Osteoblast (primary cell): Measurements from ENCODE around the gene MPPED1. TPM values are rescaled to one million over a fixed set of nuclear protein-coding genes. Genes with fewer than 3 reads are reported as not detected.

Source experiments
- DNase-seq: peaks from one replicate; pipeline ENCODE4 v3.0.0; 2011; ENCODE audit warnings: low spot score, mixed read lengths; ENCODE audit not compliant: insufficient read length; ENCODE audit errors: missing footprints
- H2AFZ ChIP-seq: 2 replicates; pipeline ENCODE4 v1.6.0; 2011; ENCODE audit warnings: mild to moderate bottlenecking, low read length
- H3K27ac ChIP-seq: 2 replicates; pipeline ENCODE4 v1.5.1; 2011; ENCODE audit warnings: mild to moderate bottlenecking, low read depth, low read length, moderate library complexity
- H3K27me3 ChIP-seq: 2 replicates; pipeline ENCODE4 v1.6.0; 2012; ENCODE audit warnings: mild to moderate bottlenecking, control low read depth, inconsistent platforms, low read length, moderate library complexity; ENCODE audit not compliant: insufficient read depth
- H3K36me3 ChIP-seq: 2 replicates; pipeline ENCODE4 v1.5.1; 2011; ENCODE audit warnings: mild to moderate bottlenecking, low read length, control low read depth, moderate library complexity; ENCODE audit not compliant: insufficient read depth
- H3K4me1 ChIP-seq: 2 replicates; pipeline ENCODE4 v1.5.1; 2011; ENCODE audit warnings: mild to moderate bottlenecking, low read length, control low read depth, moderate library complexity; ENCODE audit not compliant: insufficient read depth
- H3K4me2 ChIP-seq: 2 replicates; pipeline ENCODE4 v1.6.0; 2011; ENCODE audit warnings: mild to moderate bottlenecking, low read length; ENCODE audit not compliant: insufficient read depth
- H3K4me3 ChIP-seq: fragments of 200-600 bp; sonication (generic); 3 replicates; pipeline ENCODE4 v1.5.1; 2012; ENCODE audit warnings: mild to moderate bottlenecking, low read length, inconsistent platforms; ENCODE audit not compliant: insufficient read depth
- H3K79me2 ChIP-seq: 2 replicates; pipeline ENCODE4 v1.6.0; 2012; ENCODE audit warnings: mild to moderate bottlenecking, low read length, control low read depth, inconsistent platforms; ENCODE audit not compliant: insufficient read depth
- H3K9me3 ChIP-seq: 2 replicates; pipeline ENCODE4 v1.5.1; 2011; ENCODE audit warnings: low read depth, low read length, control low read depth
- H4K20me1 ChIP-seq: 2 replicates; pipeline ENCODE4 v1.6.0; 2012; ENCODE audit warnings: mild to moderate bottlenecking, low read length, control low read depth; ENCODE audit not compliant: insufficient read depth
- CTCF ChIP-seq: IDR thresholded peaks from 2 replicates; pipeline ENCODE4 v1.5.1; 2011; ENCODE audit warnings: mild to moderate bottlenecking, low read depth, low read length, moderate library complexity; ENCODE audit errors: extremely low read depth
- total RNA-seq: library from RNA; depleted of rRNA; stranded (reverse); fragments of >200 nt; gene quantifications from 2 replicates; pipeline ENCODE4 v1.2.3, GENCODE V29; 2012

The MPPED1 gene
- total RNA-seq, 1 donor, result not detected

- H4K20me1 ChIP-seq, result no peaks in the 10 kb centered on the region
- H3K4me1 ChIP-seq, result no peaks in the 10 kb centered on the region
- TF ChIP-seq CTCF, result no peak
- no peak overlapping the region for H3K27ac ChIP-seq
- peaks cover 3% of the 10 kb centered on the region for H3K9me3 ChIP-seq
- H3K27me3 ChIP-seq, result no peaks in the 10 kb centered on the region
- DNase-seq, result peak; percentile 51
- H2AFZ ChIP-seq, result no peak overlapping the region
- H3K4me2 ChIP-seq, result no peak overlapping the region
- H3K79me2 ChIP-seq, result no peaks in the 10 kb centered on the region
- no peak overlapping the region for H3K4me3 ChIP-seq
- no peaks in the 10 kb centered on the region for H3K36me3 ChIP-seq
Observed at GRCh38 chr22:43506487-43506886, 94.7 kb downstream of the MPPED1 start.

- Histone ChIP-seq H3K4me1 (no peaks in the 10 kb centered on the region), H2AFZ (no peak overlapping the region)
Observed at GRCh38 chr22:43507235-43507634, 95.4 kb downstream of the MPPED1 start.

GRCh38 chr22:43508489-43508888 is 96.7 kb downstream of the MPPED1 start:
- no peak overlapping the region for H3K4me3 ChIP-seq
- H4K20me1 ChIP-seq, result no peaks in the 10 kb centered on the region
- TF ChIP-seq CTCF, result no peak
- H3K9me3 ChIP-seq, result peaks cover 3% of the 10 kb centered on the region
- H3K27me3 ChIP-seq, result no peaks in the 10 kb centered on the region
- H3K4me2 ChIP-seq, result no peak overlapping the region
- no peaks in the 10 kb centered on the region for H3K79me2 ChIP-seq
- no peaks in the 10 kb centered on the region for H3K36me3 ChIP-seq
- no peak for DNase-seq
- H3K4me1 ChIP-seq, result no peaks in the 10 kb centered on the region
- no peak overlapping the region for H2AFZ ChIP-seq
- no peak overlapping the region for H3K27ac ChIP-seq

More at GRCh38 chr22:43507235-43507634, 95.4 kb downstream of the MPPED1 start:
- H3K36me3 ChIP-seq, result no peaks in the 10 kb centered on the region
- no peak overlapping the region for H3K4me3 ChIP-seq
- no peaks in the 10 kb centered on the region for H3K79me2 ChIP-seq
- no peak overlapping the region for H3K27ac ChIP-seq
- no peak overlapping the region for H3K4me2 ChIP-seq
- no peak for DNase-seq
- H3K9me3 ChIP-seq, result peaks cover 3% of the 10 kb centered on the region
- no peaks in the 10 kb centered on the region for H4K20me1 ChIP-seq
- TF ChIP-seq CTCF, result no peak
- H3K27me3 ChIP-seq, result no peaks in the 10 kb centered on the region

- no peaks in the 10 kb centered on the region for H3K4me1 ChIP-seq
- H3K36me3 ChIP-seq, result no peaks in the 10 kb centered on the region
- no peaks in the 10 kb centered on the region for H4K20me1 ChIP-seq
- no peak overlapping the region for H3K4me3 ChIP-seq
- H3K9me3 ChIP-seq, result no peaks in the 10 kb centered on the region
- no peak overlapping the region for H3K4me2 ChIP-seq
- peak; percentile 23 for DNase-seq
- H2AFZ ChIP-seq, result no peak overlapping the region
- H3K79me2 ChIP-seq, result no peaks in the 10 kb centered on the region
- no peaks in the 10 kb centered on the region for H3K27me3 ChIP-seq
- no peak for TF ChIP-seq CTCF
- H3K27ac ChIP-seq, result no peak overlapping the region
Observed at GRCh38 chr22:43509337-43509736, 97.5 kb downstream of the MPPED1 start.
